ENCODE measurements around the gene ZFPL1. TPM values are rescaled to one million over a fixed set of nuclear protein-coding genes. Genes with fewer than 3 reads are reported as not detected.

The ZFPL1 gene
- total and polyA plus RNA-seq, 9 of the 15 experiments (the other 6 are each of a cell fraction or from before 2014, with no cell fraction given): 3.7 to 37.5 (median 22.7) TPM

DNA sequence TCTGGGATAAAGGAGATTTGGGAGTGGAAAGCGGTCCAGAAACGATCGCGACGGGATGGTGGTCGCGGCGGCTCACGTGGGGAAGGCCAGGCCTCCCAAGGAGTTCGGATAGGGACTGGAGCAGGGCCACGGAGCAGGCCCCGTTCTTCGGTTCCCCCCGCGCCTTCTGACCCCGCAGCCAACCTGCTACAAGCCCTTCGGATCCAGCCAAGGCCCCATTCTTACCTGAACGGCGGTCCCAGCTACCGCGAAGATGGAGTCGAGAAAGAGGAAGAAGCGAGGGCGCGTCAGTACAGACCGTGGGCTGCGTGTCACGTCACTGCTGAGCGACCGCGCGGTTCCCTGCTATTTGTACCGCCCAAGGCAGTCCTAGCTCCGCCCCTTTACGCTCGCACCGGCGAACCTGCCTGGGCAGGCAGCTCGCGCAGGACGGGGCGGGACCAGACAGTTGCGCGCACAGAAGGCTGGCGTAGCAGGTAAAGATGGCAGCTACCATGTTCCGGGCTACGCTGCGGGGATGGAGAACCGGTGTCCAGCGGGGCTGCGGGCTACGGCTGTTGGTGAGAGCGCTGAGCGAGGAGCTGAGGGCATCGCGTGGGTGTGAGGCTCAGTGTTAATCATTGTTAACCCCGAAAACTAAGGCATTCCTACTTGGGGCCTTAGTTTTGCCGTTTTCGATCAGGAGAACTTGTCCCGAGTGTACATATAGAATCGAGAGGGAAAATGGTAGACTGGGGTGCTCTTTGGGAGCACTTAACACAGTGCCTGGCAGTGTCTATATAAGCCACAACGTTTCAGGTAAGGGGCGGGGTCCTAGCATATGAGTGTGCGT, 38.1 kb downstream of the ZFPL1 start, which contains the start of the genes FAU and MRPL49 (continued):
- TF ChIP-seq TRIM24 (IDR thresholded peaks at IDR 0.05): no peak
- no peak for TF ChIP-seq KDM2B (CRISPR knock-in tag; IDR thresholded peaks at IDR 0.05)
- TF ChIP-seq E2F6 (IDR thresholded peaks at IDR 0.05; ENCODE audit: borderline replicate concordance in 1 of 2, extremely low read depth in 1 of 2, insufficient read depth in 1 of 2, insufficient read length in 1 of 2, low read depth in 1 of 2, low read length in 1 of 2, poor library complexity in 1 of 2, severe bottlenecking in 1 of 2): peak in 1 of 2 experiments; percentile 29
- TF ChIP-seq ZBTB12 (CRISPR knock-in tag; IDR thresholded peaks at IDR 0.05): peak; percentile 95
- TF ChIP-seq NONO (IDR thresholded peaks at IDR 0.05; ENCODE audit: low read depth in 2 of 2, low read length in 1 of 2): 0 out of 4 replicates have a peak, but pooled peaks of 1 of the 2 experiments have one; percentile 40
- TF ChIP-seq POLR2G (IDR thresholded peaks at IDR 0.05; ENCODE audit: low read depth, low read length): peak; percentile 99
- peak; percentile 91 for TF ChIP-seq ZBTB2 (IDR thresholded peaks at IDR 0.05)
- TF ChIP-seq ZKSCAN1 (IDR thresholded peaks at IDR 0.05; ENCODE audit: low read depth, low read length): peak; percentile 31; the same call in 1 of the 2 replicates
- TF ChIP-seq CTBP1 (IDR thresholded peaks at IDR 0.05; ENCODE audit: borderline replicate concordance): peak; percentile 80
- peak in 1 of 2 experiments; percentile 18 for TF ChIP-seq AFF1 (IDR thresholded peaks at IDR 0.05; ENCODE audit: low read depth in 1 of 2, partially characterized antibody in 2 of 2)
- TF ChIP-seq CBX8 (IDR thresholded peaks at IDR 0.05; ENCODE audit: borderline replicate concordance, extremely low read depth, low read depth, low read length, poor library complexity, severe bottlenecking): no peak
- TF ChIP-seq RCOR1 (IDR thresholded peaks at IDR 0.05; ENCODE audit: borderline replicate concordance in 1 of 2, low read depth in 2 of 2, low read length in 2 of 2): peak in 1 of 2 experiments; percentile 71; a peak in 3 of 4 replicates
- TF ChIP-seq SMARCB1 (IDR thresholded peaks at IDR 0.05; ENCODE audit: insufficient read length, low read depth): no peak

Data from K562 (cell line).